Pulmonary artery endothelial cell (primary cell): ENCODE data around the gene TMEM121B. TPM values are rescaled to one million over a fixed set of nuclear protein-coding genes. Genes with fewer than 3 reads are reported as not detected.
"Not testable (repeated sequence)": the region's sequence is repeated elsewhere in the genome, so short reads cannot be mapped to it uniquely, and the experiment has no call there.

Source experiments
- DNase-seq: peaks from one replicate; pipeline ENCODE4 v3.0.0-alpha.2; 2011; ENCODE audit warnings: low read depth, low spot score
- total RNA-seq: library from RNA; depleted of rRNA; stranded (reverse); fragments of >200 nt; gene quantifications from 2 replicates; pipeline ENCODE4 v1.2.3, GENCODE V29; 2014

TMEM121B gene
- total RNA-seq, result 0.04 and 0.20 TPM in 2 replicates

DNA sequence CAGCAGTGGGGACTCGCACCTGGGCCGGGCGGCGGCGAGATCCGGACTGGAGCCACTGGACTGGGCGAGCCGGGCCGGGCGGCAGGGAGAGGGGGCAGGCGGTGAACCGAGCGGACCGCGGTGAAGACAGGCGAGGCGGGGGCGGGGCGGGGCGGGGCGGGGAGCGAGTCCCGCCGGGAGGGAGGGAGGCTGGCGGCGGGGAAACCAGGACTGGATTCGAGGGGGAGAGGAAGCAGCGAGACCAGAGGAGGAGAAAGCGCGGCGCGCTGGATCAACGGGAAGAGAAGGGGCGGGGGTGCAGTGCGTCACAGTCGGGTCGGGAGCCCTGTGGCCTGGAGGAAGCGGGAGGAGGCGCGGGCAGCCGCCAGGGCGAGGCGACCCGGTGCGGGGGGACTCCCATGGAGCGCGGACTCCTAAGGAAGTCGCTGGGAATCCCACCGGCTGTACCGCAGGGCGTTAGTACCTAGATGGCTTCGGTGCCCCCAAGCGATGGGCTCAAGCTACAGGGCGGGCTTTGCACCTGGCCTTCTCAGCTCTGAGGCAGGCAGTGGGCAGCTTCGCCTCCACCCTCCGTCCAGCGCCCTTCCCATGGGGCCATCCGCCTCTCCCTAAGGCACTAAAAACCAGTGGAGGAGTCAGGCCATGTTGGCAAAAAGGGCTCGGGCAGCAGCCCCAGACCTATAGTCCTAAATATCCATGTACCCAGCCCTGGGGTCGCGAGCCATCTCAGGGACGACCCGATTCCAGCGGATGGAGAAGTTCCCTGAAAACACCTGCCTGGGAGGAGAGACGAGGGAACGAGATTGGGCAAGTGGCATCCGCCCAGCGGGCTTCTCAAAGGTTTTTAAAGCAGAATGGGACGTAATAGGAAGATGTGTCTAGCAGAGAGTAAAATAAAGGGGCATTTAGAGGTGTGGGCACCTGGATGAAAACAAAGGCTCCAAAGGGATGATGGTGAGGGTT lies at the start of gene TMEM121B:
TSS of gene TMEM121B (minus strand) at position 128 of the 963 bp plus-strand sequence. CDS start 233 bp downstream, outside the sequence.
- DNase-seq, result peak; percentile 7

DNA sequence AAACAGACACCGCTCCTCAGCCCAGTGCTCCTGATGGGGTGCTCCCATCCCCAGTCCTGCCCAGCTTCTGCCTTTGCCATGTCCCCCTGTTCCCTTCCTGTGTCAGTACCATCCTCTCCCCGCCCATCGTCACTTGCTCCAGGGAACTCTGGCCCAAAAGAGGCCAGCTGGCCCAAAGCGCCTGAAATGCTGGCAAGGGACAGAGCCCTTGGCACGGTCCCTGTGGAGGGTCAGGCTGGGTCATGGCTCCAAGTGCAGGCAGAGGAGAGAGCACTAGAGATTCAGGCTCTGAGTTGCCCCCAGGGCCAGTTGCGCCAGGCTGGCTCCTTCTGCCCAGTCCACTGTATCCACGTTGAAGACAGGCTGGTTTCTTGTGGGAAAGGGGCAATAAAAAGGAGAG lies 46.3 kb upstream of the TMEM121B start:
- no peak for DNase-seq

DNA sequence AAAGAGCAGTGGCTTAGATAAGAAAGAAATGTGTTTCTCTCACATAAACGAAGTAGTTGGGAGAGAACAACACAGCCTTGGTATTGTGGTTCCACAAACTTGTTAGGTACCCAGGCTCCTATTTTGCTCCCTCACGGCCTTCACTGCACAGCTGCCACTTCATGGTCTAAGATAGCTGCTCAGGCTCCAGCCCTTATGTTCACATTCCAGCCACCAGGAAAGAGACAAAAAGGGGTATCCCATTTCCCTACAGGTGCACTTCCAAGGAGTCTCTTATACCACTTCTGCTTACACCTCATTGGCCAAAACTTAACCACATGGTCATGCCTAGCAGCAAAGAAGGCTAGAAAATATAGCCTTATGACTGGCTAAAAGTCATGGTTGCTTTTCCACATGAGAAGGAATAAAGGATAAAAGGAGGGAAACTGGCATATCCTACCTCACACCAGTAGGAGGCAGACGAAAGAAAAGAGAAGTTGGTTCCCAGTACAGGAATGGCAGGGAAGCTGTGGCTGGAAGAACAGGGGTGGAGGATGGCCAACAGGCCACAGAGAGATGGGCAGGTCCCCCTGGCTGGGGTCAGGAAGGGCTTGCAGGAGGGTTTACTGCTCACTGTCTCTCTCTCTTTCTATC lies 43.3 kb upstream of the TMEM121B start:
- no peak for DNase-seq

DNA sequence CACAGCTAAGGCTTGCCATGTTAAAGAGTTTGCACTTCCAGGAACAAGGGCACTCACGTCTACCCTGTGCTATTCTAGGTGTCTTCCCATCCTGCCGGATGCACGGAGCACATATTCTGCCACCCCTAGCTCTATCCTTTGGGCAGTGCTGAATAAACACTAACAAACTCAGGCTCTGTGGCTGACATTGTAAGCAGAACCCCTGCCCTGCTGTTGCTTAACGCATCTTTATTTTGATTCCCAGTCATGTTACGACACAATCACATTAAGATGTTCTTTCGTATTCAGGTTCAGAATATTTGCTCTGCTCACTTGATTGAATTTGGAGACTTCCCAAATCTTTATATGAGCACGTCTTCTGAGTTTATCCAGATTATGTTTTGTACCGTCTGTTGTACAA lies 41.6 kb upstream of the TMEM121B start:
- no peak for DNase-seq

DNA sequence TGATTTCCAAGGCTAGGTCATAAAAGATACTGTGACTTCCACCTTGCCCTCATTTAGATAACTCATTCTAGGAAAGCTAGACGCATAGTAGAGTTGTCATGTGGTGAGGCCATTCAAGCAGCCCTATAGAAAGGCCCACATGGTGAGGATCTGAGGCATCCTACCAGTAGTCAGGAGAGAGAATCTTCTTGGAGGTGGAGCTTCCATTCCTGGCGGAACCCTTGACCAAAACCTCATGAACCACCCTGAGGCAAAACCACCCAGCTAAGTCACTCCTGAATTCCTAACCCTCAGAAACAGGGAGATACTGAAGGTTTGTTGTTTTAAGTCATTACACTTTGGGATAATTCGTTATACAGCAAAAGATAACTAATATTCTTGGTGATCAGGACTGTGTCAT lies 40.8 kb upstream of the TMEM121B start:
- no peak for DNase-seq

DNA sequence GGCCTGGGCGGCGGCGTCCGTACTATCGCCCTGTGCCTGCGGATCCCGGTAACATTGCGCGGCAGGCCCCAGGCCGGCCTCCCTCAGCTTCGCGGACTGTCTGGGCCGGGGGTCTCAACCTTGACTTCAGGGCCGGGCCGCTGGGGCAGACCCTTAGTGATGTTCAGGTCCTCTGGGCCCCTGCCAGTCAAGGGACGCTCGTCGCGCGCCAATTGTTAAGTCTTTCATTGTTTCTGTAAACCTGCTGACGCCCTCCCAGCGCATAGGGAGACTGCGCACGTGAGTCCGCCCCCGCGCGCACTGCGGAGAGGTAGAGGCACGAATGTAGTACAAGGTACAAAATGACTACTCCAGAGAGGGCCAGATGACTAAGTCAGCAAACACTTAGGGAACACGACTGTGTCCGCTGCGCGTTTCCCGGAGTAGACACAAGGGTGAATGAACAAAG lies 38.4 kb upstream of the TMEM121B start:
- DNase-seq, result no peak

DNA sequence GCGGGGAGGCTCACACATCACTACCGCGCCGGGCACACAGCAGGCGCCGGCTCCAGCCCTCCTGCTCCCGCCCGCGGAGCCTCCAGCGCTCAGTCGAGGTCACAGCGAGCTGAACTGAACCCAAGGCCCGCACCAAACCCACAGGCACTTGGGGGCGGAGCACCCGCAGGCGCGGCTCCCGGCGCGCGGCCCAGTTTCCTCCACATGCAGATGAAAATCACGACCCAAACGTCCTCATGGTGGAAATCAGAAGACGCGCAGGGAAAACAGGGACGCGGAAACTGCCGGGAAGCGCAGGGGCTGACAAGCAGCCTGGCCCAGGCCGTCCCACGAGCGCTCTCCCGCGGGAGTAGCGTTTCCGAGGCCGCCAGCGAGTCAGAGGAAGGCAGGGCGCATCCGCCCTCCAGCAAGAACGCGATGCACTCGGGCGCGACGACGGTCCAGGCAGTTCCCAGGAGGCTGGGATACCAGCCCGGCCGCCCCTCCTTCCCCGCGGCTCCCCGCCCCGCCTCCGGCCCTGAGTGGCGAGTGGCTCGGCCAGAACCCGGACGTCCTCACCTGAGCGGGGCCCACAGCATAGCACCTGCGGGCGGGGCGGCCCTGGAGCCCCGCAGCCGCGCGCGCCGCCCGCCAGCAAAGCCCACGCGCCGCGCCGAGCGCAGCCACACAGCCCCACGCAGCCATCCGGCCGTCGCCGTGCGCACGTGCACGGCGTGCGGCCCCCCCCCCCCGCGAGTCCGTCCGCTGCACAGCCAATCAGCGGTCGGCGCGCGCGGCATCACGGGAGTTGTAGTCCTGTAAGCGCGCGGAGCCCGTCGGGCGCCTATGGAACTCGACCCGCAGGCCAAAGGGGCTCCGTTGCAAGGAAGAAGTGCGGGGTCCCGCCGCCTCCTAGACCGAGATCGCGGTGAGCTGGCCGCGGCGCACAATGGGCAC lies 37.7 kb upstream of the TMEM121B start, which contains the start of gene HDHD5:
TSS of gene HDHD5 (minus strand) at position 710 of the 936 bp plus-strand sequence. CDS start at position 684, 26 bp downstream.
- DNase-seq, result peak; percentile 58

DNA sequence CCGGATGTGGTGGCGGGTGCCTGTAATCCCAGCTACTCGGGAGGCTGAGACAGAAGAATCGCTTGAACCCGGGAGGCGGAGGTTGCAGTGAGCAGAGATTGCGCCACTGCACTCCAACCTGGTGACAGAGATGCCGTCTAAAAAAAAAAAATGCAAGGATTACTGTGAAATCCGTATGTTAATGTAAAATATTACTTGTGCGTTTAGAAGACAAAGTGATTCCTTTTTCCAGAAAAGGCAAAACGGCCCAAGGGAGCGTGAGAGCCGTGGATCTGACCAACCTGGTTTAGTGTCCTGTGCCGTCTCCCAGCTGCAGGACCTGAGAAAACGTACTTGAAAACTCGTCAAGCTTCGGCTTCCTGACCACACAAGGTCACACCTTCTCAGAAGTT lies 37.0 kb upstream of the TMEM121B start:
- no peak for DNase-seq

DNA sequence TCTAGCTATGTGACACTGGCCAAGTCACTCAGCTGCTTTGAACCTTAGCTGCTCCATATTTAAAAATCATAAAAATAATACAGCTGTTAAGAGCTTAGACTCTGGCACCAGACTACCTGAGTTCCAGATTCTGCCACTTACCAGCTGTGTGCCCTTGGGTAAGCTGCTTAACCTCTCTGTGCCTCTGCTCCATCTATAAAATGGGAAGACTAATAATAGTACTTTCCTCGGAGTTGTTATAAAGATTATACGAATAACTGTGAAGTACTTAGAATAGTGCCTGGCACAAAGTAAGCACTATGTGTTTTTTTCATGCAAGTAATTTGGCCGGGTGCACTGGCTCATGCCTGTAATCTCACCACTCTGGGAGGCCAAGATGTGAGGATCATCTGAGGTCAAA lies 36.6 kb upstream of the TMEM121B start:
- no peak for DNase-seq

DNA sequence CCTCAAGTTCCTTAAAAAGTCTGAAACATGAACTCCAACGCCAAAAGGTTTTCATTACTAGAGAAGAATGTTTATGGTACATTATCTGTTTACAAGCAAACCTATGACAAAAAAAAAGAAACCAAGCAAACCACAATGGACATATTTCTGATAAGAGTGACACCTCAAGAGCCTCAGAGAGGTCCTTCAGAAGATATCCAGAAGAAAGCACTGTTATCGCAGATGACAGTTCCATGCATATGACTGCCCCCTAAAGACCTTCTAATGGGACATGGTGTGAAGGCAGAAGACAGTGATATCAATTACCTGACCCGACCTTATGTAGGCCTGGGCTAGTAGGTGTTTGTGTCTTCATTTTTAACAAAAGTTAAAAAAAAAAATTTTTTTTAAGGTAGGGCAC lies 34.8 kb upstream of the TMEM121B start:
- DNase-seq, result no peak

DNA sequence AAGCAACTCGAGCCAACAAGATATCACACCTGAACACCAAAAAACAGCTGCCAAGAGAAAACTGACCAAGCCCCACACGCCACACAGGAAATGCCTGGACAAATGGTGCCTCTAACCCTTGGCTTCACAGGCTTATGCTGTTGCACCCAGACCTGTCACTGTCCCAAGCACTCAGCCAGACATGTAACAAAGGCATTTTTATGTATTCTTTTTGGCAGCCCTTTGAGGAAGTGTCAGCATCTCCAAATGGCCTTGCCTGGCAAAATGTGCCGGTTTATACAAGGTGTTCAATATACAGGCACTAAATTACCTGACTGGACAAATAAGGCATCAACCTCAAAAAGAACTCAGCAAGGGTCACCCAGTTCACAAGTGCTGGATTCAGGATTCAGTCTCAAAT lies 31.8 kb upstream of the TMEM121B start:
- DNase-seq, result no peak

DNA sequence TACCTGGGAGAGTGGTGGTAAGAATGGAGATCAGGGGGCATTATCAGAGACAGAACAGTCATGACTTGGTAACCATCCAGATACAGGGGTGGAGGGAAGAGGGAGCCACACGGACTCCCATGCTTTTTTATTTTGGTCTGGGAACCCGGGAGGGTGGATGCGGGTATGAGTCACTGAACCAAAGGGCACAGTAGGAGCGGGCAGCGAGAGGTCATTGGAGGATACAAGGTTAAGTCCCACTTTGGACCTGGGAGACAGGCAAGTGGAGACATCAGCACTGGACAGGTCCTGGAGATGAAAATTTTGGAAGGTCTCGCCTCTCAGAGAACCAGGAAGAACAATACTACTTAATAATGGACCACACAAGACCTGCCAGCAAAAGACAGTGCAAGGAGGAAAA lies 31.2 kb upstream of the TMEM121B start:
- DNase-seq, result no peak

DNA sequence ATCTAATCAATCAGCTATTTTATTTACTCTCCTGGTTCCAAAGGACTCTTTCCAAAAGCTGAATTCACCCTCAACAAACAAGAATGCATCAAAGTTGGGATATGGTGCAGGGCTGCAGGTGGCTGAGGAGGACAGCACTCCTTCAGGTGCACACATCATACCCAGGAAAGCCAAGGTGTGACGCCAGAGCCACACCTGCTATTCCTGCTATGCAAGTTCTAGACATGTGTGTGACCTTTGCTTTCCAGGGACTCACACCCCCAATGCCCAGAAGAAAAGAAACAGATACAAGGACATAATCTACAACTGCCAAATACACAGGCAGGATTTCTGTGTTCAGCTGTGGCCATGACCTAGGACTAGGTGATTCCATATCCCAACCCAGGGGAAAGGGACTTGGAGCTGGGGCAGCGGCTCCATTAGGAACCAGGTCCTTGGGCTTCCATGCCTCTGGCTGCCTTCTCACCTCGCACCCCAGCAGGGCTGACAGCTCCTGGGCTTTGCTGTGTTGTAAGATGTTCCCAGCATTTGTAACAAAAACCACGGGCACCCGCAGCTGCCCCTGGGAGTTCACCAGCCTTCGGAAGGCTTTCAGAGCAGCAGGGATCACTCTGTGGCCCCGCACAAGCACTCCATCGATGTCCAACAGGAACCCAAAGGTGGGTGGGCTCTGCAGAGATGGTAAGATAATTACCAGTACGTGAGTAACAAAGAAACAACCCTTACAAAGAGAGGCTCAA lies 28.1 kb upstream of the TMEM121B start:
- no peak for DNase-seq

DNA sequence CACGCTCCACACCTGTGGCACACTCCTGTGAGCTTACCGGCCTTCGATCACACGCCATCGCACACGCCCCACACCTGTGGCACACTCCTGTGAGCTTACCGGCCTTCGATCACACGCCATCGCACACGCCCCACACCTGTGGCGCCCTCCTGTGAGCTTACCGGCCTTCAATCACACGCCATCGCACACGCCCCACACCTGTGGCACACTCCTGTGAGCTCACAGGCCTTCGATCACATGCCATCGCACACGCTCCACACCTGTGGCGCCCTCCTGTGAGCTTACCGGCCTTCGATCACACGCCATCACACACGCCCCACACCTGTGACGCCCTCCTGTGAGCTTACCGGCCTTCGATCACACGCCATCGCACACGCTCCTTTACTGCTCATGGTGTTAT lies 26.3 kb upstream of the TMEM121B start:
- DNase-seq, result not testable (repeated sequence)

DNA sequence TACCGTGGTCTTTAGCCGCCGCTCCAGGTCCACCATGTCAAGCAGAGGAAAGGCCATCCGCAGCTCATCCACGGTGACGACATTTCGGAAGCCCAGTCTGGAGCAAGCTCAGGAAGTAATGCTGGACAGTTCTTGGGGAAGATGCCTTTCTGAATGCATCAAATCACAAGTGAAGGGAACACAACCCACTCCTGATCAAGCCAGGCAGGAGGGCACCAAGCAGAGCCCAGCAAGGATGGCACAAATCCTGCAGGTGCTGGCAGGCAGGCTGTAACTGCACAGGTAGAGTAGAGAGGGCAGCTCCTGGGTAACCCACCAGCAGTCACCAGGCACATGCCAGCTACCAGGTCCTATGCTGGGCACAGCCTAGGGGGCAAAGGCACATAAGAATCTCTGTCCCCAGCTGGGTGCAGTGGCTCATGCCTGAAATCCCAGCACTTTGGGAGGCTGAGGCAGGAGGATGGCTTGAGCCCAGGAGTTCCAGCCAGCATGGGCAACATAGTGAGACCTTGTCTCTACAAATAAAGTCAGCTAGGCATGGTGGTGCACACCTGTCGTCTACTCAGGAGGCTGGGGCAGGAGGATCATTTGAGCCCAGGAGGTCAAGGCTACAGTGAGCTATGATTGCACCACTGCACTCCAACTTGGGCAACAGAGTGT lies 24.0 kb upstream of the TMEM121B start:
- no peak for DNase-seq

DNA sequence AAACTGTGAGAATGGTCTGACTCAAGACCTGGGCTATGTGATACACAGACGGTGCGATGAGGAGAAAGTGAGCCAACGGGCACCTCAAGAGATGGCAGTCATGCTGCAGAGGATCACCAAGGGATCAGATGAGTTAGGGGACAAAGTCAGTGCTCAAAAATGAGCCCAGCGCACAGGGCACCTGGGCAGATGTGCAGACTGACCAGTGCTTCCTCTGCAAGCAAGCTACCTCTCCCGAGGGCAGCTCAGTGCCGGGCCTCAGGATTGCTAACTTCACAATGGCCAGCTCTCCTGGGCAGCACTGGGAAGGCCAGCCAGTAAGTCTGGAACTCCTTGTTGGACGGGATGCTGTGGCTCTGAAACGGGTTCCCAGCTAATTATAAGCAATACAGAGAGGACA lies 22.7 kb upstream of the TMEM121B start:
- DNase-seq, result no peak

DNA sequence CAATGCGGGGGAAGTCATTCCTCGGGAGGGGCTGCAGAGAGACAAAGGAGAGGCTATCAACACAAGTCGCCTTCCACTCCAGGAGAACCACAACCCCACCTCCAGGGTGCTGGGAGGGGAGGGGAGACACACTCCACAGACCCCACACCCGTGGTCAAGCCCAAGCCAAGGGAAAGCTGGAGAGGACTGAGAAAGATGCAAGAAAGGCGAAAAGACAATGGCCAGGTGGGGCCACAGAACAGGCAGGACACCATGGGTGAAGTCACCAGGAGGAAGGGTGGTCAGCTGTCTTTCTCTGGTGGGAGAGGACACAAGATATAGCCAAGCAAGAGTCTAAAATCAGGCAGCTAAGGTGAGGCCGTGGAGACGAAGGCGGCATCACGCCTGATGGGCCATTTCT lies 21.9 kb upstream of the TMEM121B start:
- DNase-seq, result no peak

DNA sequence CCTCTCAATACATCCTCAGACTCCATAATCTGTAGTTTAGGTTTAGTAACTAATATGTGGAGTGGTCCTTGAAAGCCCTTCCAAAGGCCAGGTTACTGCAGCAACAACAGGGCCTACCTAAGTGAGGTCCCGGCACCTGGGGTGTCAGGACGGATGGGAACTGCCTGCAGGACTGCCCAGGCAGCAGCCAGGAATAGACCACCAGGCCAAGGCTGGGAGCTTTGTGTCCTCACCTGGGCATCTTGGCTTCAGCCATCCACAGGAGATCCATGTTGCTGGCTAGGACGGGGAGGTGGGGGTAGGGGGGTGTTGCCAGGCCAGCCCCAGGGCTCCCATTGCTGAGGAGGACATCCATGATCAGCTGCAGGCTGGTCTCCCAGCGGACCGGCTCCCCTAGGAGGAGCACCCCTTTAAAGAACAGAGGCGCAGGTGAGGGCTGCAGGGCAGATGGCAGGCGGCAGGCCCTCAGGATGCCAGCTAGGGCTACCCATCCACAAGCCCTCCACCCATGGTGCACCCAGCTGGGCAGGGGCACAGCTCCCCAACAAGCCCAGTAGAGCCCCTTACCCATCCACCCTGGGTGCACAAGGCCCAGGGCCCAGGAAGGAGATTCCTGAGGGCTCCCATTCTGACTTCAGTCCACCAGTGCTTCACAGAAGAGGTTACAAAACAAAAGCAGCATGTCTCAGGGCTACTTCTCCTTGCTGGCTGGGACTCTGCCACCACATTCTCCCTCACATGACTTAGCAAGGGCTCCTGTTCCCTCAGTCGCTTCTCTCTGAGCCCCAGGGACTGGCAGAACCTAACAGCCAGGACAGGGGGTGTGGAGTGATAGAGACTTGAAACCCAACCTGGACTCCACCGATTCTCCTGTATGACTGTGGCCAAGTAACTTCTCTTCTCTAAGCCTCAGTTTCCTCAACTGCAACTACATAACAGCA lies 19.9 kb upstream of the TMEM121B start:
- DNase-seq, result no peak

DNA sequence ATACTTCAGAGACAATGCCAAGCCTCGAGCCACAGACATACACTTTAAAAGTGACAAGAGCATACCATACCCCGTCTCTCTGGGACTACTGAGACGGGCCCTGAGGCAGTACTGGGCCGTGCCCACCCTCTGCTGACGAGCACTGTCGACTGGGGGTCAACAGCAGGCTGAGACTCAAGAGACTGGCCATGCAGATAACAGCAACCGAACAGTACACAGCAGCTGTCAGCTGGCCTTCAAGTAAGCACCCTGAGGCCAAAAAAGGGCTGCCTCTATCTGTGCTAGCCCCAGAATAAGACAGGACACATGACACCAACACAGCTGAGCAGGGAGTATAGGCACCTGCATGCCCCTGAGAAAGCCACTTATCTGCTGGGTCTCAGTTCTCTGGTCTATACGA lies 18.9 kb upstream of the TMEM121B start:
- no peak for DNase-seq
